Prostate gland (tissue), 2 donors: ENCODE measurements around the gene RGS9BP.

Source experiments
- POLR2A ChIP-seq: fragments of 450-650 bp; IDR thresholded peaks from one replicate; pipeline ENCODE4 v1.6.1; 2016; ENCODE audit warnings: antibody characterized with exemption, mild to moderate bottlenecking
- POLR2AphosphoS5 ChIP-seq: sonication (generic); formaldehyde crosslinking; IDR thresholded peaks from one replicate; pipeline ENCODE4 v1.6.1; 2017; ENCODE audit warnings: antibody characterized with exemption
- TF ChIP-seq, protein P1 (sequence below), 4 experiments: fragments of 200-600 bp in 2 of 4; fragments of 450-650 bp in 2 of 4; sonication (generic) in 2 of 4; IDR thresholded peaks; 1 replicate in 3 of 4; 2 replicates in 1 of 4; pipeline ENCODE4 v1.5.1; 2016 to 2019; ENCODE audit warnings: antibody characterized with exemption in 4 of 4, mild to moderate bottlenecking in 2 of 4, moderate library complexity in 2 of 4

DNA sequence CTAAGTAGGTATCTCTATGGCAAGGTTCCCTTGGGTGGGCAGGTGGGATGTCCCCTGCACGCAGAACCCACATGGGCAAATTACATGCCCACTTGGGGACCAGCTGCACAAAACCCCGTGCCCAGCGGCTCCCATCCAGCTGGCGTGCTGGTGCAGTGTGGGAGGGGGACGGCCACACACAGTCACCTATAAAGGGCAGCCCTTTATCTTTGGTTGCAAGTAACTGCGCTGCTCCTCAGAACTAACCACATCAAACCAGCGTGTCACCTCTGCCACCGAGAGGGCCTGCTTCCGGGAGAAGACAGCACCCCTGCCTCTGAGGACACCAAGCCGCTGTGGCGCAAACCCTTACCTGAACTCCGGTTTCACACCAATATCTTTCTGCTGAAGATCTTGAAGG is 32.9 kb upstream of the RGS9BP start:
- TF ChIP-seq, protein P1, sequence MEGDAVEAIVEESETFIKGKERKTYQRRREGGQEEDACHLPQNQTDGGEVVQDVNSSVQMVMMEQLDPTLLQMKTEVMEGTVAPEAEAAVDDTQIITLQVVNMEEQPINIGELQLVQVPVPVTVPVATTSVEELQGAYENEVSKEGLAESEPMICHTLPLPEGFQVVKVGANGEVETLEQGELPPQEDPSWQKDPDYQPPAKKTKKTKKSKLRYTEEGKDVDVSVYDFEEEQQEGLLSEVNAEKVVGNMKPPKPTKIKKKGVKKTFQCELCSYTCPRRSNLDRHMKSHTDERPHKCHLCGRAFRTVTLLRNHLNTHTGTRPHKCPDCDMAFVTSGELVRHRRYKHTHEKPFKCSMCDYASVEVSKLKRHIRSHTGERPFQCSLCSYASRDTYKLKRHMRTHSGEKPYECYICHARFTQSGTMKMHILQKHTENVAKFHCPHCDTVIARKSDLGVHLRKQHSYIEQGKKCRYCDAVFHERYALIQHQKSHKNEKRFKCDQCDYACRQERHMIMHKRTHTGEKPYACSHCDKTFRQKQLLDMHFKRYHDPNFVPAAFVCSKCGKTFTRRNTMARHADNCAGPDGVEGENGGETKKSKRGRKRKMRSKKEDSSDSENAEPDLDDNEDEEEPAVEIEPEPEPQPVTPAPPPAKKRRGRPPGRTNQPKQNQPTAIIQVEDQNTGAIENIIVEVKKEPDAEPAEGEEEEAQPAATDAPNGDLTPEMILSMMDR (IDR thresholded peaks at IDR 0.05), result no peak
- TF ChIP-seq POLR2A (no peak), POLR2AphosphoS5 (no peak)
